Activated CD8-positive, alpha-beta memory T cell treated with anti-CD3 and anti-CD28 coated beads for 36 hours (primary cell): ENCODE data around the gene STK17B. TPM values are rescaled to one million over a fixed set of nuclear protein-coding genes. Genes with fewer than 3 reads are reported as not detected.

Source experiments
- CTCF ChIA-PET: fragments of 350-600 bp; sonication (Branson Sonifier 250); formaldehyde crosslinking; loops from one replicate; lab custom pipeline; 2021; ENCODE audit warnings: antibody characterized with exemption; lab: Charles Lee
- POLR2A ChIA-PET: fragments of 350-600 bp; sonication (Branson Sonifier 250); formaldehyde crosslinking; loops from one replicate; lab custom pipeline; 2021; ENCODE audit warnings: antibody characterized with exemption; lab: Charles Lee
- total RNA-seq, 2 experiments: library from RNA; stranded (reverse); gene quantifications; one replicate each; pipeline ENCODE4 v1.2.3, GENCODE V29; 2021

Gene STK17B
- total RNA-seq, result 100 to 1,000 TPM; 129 to 135 TPM

- CTCF ChIA-PET, result interaction anchor here (1.0 to 2.6 kb wide), 6 partner anchors 10 to 105 kb away, joined by 3 to 12 read pairs (median 4); no protein-coding TSS in a partner anchor
- POLR2A ChIA-PET, result interaction anchor here (0.5 to 3.4 kb wide), 16 partner anchors 9 to 754 kb away, joined by 3 to 37 read pairs (median 4); no protein-coding TSS in a partner anchor
These were observed at the start of gene STK17B for GRCh38 chr2:196171248-196171871. TSS of gene STK17B (minus strand) at chr2:196171578. CDS start at chr2:196163383, 8,195 bp downstream.

- ChIA-PET CTCF (interaction anchor here (0.5 to 1.5 kb wide), 4 partner anchors 11 to 52 kb away, joined by 3 read pairs; no protein-coding TSS in a partner anchor), POLR2A (no interaction called here)
These were observed 49.3 kb upstream of the STK17B start for GRCh38 chr2:196220671-196221070.

- CTCF ChIA-PET, result interaction anchor here (1.5 kb wide), 1 partner anchor 12 kb away, joined by 3 read pairs; no protein-coding TSS in a partner anchor
- POLR2A ChIA-PET, result no interaction called here
These were observed 48.3 kb upstream of the STK17B start for GRCh38 chr2:196219671-196220070.

GRCh38 chr2:196218106-196218505, 46.7 kb upstream of the STK17B start:
- ChIA-PET POLR2A (interaction anchor here (1.0 kb wide), 1 partner anchor 42 kb away, joined by 3 read pairs; no protein-coding TSS in a partner anchor), CTCF (interaction anchor here (1.5 kb wide), 1 partner anchor 51 kb away, joined by 3 read pairs; no protein-coding TSS in a partner anchor)

GRCh38 chr2:196217116-196217515, 45.7 kb upstream of the STK17B start:
- CTCF ChIA-PET, result no interaction called here

GRCh38 chr2:196215376-196215775, 44.0 kb upstream of the STK17B start:
- CTCF ChIA-PET, result no interaction called here
- POLR2A ChIA-PET, result no interaction called here

More at GRCh38 chr2:196217116-196217515, 45.7 kb upstream of the STK17B start:
- POLR2A ChIA-PET, result no interaction called here

- ChIA-PET CTCF (interaction anchor here (1.8 kb wide), 1 partner anchor 10 kb away, joined by 8 read pairs; no protein-coding TSS in a partner anchor), POLR2A (interaction anchor here (0.6 kb wide), 1 partner anchor 36 kb away, joined by 4 read pairs; no protein-coding TSS in a partner anchor)
These were observed 42.8 kb upstream of the STK17B start for GRCh38 chr2:196214156-196214555.

- POLR2A ChIA-PET, result interaction anchor here (0.6 kb wide), 1 partner anchor 36 kb away, joined by 4 read pairs; no protein-coding TSS in a partner anchor
- CTCF ChIA-PET, result interaction anchor here (1.8 kb wide), 1 partner anchor 11 kb away, joined by 8 read pairs; no protein-coding TSS in a partner anchor
These were observed 42.0 kb upstream of the STK17B start for GRCh38 chr2:196213252-196213980.

GRCh38 chr2:196208915-196209314, 37.5 kb upstream of the STK17B start:
- POLR2A ChIA-PET, result no interaction called here
- CTCF ChIA-PET, result interaction anchor here (0.8 to 1.3 kb wide), 2 partner anchors 26 to 31 kb away, joined by 3 to 5 read pairs; no protein-coding TSS in a partner anchor

- POLR2A ChIA-PET, result no interaction called here
These were observed 35.4 kb upstream of the STK17B start for GRCh38 chr2:196206804-196207203.

GRCh38 chr2:196205881-196206435, 34.6 kb upstream of the STK17B start:
- POLR2A ChIA-PET, result interaction anchor here (1.1 kb wide), 1 partner anchor 33 kb away, joined by 3 read pairs; no protein-coding TSS in a partner anchor
- CTCF ChIA-PET, result interaction anchor here (1.5 kb wide), 1 partner anchor 22 kb away, joined by 3 read pairs; no protein-coding TSS in a partner anchor

More at GRCh38 chr2:196206804-196207203, 35.4 kb upstream of the STK17B start:
- CTCF ChIA-PET, result no interaction called here

- ChIA-PET CTCF (interaction anchor here (1.0 to 1.5 kb wide), 2 partner anchors 21 to 29 kb away, joined by 3 read pairs; no protein-coding TSS in a partner anchor), POLR2A (interaction anchor here (1.0 to 1.1 kb wide), 2 partner anchors 22 to 34 kb away, joined by 3 read pairs; no protein-coding TSS in a partner anchor)
These were observed 33.8 kb upstream of the STK17B start for GRCh38 chr2:196205011-196205766.

GRCh38 chr2:196201229-196202009, 30.0 kb upstream of the STK17B start:
- POLR2A ChIA-PET, result interaction anchor here (0.5 to 1.5 kb wide), 4 partner anchors 9 to 59 kb away, joined by 3 to 7 read pairs (median 4); no protein-coding TSS in a partner anchor
- CTCF ChIA-PET, result interaction anchor here (0.9 to 2.0 kb wide), 3 partner anchors 10 to 31 kb away, joined by 3 to 6 read pairs (median 5); no protein-coding TSS in a partner anchor

GRCh38 chr2:196200557-196200956, 29.2 kb upstream of the STK17B start:
- CTCF ChIA-PET, result interaction anchor here (0.9 to 2.0 kb wide), 3 partner anchors 11 to 31 kb away, joined by 3 to 6 read pairs (median 5); no protein-coding TSS in a partner anchor
- POLR2A ChIA-PET, result interaction anchor here (0.5 to 1.5 kb wide), 4 partner anchors 8 to 60 kb away, joined by 3 to 7 read pairs (median 4); no protein-coding TSS in a partner anchor

GRCh38 chr2:196195758-196196157, 24.4 kb upstream of the STK17B start:
- ChIA-PET POLR2A (interaction anchor here (1.3 kb wide), 1 partner anchor 12 kb away, joined by 11 read pairs; no protein-coding TSS in a partner anchor), CTCF (no interaction called here)

GRCh38 chr2:196195302-196195701, 23.9 kb upstream of the STK17B start:
- ChIA-PET CTCF (no interaction called here), POLR2A (interaction anchor here (1.3 kb wide), 1 partner anchor 11 kb away, joined by 11 read pairs; no protein-coding TSS in a partner anchor)

- CTCF ChIA-PET, result no interaction called here
These were observed 20.2 kb upstream of the STK17B start for GRCh38 chr2:196191541-196191940.

More at GRCh38 chr2:196191541-196191940, 20.2 kb upstream of the STK17B start:
- POLR2A ChIA-PET, result no interaction called here
